Adrenal gland (tissue), 5 donors: ENCODE data around the gene PPP2R2C.

ENCODE experiments used
- POLR2A ChIP-seq, 2 donors: fragments of 450-650 bp; IDR thresholded peaks; one replicate each; pipeline ENCODE4 v1.6.1; 2017; ENCODE audit warnings: antibody characterized with exemption in 2 of 2, mild to moderate bottlenecking in 2 of 2, moderate library complexity in 1 of 2
- TF ChIP-seq, protein P1 (sequence below), 6 experiments: fragments of 450-650 bp in 4 of 6; fragments of 200-600 bp in 2 of 6; sonication (generic) in 1 of 6; IDR thresholded peaks; 1 replicate in 5 of 6; 2 replicates in 1 of 6; pipeline versions ENCODE4 v1.5.1 to v1.8.0; 2016 to 2021; ENCODE audit warnings: antibody characterized with exemption in 6 of 6, mild to moderate bottlenecking in 2 of 6, moderate library complexity in 1 of 6
- donor health status: DM: no; HTN: no; CAD: no.

DNA sequence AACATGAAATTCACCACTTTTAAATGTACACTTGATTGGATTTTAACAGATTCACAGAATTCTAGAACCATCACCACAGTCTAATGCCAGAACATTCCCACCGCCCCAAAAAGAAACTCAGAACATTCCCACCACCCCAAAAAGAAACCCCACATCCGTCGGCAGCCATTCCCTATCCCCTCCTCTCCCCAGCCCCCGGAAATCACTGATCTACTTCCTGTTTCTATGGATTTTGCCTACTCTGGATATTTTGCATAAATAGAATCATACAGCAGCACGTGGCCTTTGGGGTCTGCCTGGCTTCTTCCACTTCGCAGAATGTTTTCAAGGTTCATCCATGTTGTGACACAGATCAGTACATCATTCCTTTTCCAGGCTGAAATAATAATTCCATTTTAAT lies 79.3 kb downstream of the PPP2R2C start:
- TF ChIP-seq POLR2A (IDR thresholded peaks at IDR 0.05), result no peak
- TF ChIP-seq, protein P1, sequence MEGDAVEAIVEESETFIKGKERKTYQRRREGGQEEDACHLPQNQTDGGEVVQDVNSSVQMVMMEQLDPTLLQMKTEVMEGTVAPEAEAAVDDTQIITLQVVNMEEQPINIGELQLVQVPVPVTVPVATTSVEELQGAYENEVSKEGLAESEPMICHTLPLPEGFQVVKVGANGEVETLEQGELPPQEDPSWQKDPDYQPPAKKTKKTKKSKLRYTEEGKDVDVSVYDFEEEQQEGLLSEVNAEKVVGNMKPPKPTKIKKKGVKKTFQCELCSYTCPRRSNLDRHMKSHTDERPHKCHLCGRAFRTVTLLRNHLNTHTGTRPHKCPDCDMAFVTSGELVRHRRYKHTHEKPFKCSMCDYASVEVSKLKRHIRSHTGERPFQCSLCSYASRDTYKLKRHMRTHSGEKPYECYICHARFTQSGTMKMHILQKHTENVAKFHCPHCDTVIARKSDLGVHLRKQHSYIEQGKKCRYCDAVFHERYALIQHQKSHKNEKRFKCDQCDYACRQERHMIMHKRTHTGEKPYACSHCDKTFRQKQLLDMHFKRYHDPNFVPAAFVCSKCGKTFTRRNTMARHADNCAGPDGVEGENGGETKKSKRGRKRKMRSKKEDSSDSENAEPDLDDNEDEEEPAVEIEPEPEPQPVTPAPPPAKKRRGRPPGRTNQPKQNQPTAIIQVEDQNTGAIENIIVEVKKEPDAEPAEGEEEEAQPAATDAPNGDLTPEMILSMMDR (IDR thresholded peaks at IDR 0.05), result no peak
